NCI-H2196 (cell line): Measurements from ENCODE around the gene EPHB3.

Experiments
- DNase-seq: peaks from one replicate; lab custom pipeline; 2025; ENCODE audit not compliant: unreplicated experiment; lab: John Stamatoyannopoulos, UW

EPHB3 gene

DNA sequence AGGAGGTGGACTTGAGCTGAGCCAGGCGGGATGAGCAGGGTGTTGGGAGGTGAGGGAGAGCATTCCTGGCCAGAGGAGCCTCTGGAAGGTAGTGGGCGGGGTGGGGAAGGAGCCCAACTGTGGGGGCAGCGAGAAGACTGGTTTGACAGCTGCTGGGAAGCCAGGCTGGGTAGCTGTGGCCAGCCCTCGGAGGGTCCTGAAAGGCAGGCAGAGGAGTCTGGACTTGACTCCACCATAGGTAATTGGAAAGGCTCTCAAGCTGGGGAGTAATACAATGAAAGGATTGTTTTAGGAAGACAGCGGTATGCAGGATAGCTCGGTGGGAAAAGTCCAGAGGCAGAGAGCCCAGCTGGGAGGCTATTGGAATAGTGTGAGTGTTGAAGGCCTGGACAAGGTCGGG is 17.2 kb downstream of the EPHB3 start:
- DNase-seq = no peak

GRCh38 chr3:184579513-184579912 is 17.9 kb downstream of the EPHB3 start:
- DNase-seq = no peak

- no peak for DNase-seq
These were observed 18.8 kb downstream of the EPHB3 start for GRCh38 chr3:184580376-184580775.

DNA sequence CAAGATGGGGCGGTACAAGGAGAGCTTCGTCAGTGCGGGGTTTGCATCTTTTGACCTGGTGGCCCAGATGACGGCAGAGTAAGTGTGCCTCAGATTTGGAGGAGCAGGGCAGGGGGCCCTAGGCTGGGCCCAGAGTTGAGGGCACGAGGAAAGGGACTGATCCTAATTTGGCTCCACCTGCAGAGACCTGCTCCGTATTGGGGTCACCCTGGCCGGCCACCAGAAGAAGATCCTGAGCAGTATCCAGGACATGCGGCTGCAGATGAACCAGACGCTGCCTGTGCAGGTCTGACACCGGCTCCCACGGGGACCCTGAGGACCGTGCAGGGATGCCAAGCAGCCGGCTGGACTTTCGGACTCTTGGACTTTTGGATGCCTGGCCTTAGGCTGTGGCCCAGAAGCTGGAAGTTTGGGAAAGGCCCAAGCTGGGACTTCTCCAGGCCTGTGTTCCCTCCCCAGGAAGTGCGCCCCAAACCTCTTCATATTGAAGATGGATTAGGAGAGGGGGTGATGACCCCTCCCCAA is 19.8 kb downstream of the EPHB3 start:
- no peak for DNase-seq

DNA sequence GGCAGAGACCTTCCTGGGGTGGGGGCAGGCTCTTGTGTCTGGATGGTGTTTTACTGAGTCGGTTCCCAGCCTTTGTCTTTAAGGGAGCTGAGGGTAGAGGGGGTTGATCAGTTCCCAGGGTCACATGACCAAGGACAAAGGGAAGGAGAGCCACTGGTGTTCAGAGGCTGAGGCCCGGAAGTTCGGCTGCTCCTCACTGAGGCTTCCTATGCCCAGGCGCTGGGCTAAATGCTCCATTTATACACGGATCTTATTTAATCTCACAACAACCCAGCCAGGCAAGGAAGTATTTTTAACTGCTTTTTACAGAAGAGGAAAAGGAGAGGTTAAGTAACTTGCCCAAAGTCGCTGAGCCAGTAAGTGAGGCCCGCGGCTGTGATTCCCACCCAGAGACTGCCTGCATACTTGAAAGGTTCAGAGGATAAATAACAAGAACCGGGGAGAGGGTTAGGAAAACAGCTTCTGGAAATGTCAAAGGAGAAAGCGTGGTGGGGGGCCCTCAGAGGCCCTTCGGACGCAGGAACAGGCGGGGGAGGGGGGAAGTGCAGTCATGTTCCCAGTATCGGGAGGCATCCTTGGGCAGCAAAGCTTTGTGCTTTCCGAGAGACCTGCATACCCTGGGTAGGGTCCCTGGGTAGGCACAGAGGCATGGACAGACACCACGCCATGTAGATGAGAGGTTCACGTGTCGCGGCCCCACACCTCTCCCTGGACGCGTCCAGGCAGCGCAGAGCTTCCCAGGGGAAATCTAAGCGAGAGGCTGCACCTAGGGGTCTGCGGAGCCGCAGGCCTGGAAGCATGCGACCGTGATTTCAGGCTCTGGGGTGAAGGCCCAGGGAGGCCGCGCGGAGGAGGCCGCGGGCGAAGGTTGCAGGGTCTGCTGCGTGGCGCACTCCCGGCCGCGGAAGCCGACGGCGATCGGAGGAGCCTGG is 21.3 kb downstream of the EPHB3 start:
- no peak for DNase-seq

GRCh38 chr3:184583578-184584451 is 22.2 kb downstream of the EPHB3 start:
- DNase-seq = no peak

DNA sequence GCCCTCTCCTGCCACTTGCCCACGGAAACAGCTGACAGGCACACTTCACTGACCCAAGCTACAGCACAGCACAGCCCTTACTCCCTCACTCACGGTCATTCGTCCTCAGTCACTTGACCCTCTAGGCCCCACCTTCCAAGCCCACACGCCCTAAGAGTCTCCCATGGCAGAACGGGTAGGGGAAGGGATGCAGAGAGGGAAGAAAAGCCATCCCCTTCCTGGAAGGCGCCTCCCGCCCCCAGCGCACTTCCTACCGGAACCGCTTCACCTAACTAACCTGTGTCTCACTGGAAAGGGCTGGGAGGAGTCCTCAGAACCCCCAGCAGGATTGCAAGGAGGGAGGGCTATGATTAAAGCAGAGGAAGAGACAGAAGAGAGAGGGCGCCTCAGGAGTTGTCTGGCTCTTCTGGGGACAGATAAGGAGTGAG is 22.9 kb downstream of the EPHB3 start:
- DNase-seq = no peak

- no peak for DNase-seq
These were observed 24.0 kb downstream of the EPHB3 start for GRCh38 chr3:184585545-184585944.

- no peak for DNase-seq
These were observed 25.3 kb downstream of the EPHB3 start for GRCh38 chr3:184586851-184587250.

DNA sequence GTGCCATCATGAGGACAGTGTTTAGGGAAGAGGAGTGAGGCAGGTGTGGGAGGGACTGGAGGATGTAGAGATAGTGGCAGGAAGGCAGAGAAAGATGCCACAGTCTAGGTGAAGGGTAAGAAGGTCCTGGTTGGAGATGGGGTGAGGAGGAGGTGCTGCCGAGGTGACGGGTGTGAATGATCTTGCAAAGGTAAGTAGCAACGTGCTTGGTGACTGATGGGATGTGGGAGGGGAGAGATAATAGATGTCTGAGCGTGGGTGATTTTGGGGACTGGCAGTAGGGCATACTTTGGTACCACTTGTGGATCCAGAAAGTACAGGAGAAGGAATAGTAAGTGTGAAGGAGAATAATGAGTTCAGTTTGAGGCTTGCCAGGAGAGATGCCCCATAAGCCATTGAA is 27.2 kb downstream of the EPHB3 start:
- no peak for DNase-seq

DNA sequence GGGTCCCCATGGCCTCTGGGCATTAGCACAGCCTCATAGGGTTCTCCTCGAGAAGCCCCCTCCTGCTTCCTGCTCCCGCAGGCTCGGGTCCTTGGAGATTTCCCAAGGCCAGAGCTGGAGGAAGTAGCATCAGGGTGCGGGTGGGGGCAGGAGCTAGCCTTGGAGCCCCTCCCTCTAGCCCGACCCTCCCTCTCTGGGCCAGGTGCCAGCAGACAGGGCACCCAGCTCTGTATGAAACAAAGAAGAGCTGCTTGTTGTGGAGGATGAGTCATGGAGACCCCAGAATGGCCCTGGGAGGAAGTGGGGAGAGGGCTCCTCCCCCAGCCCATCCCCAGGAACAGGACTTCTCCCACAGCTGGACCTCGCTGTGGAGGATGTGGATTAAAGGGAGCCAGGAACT is 29.2 kb downstream of the EPHB3 start:
- DNase-seq = peak; percentile 55

DNA sequence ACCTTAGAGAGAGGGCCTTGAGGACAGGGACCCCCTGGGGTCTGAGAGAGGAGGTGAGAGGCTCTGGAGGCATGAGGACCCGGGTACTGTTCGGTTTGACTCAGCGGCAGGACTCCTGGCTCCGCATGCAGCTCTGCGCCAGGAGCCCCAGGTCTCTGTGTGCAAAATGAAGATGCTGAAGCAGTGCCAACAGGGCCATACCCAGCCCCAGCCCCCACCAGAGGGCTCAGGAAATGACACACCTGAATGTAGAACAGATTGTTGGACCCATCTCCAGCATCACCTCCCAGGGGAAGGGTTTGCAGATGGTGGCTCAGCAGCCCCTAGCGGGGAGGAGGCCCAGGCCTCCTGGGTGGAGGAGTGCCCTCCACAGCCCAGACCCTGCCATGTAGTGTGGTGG is 30.2 kb downstream of the EPHB3 start:
- no peak for DNase-seq

DNA sequence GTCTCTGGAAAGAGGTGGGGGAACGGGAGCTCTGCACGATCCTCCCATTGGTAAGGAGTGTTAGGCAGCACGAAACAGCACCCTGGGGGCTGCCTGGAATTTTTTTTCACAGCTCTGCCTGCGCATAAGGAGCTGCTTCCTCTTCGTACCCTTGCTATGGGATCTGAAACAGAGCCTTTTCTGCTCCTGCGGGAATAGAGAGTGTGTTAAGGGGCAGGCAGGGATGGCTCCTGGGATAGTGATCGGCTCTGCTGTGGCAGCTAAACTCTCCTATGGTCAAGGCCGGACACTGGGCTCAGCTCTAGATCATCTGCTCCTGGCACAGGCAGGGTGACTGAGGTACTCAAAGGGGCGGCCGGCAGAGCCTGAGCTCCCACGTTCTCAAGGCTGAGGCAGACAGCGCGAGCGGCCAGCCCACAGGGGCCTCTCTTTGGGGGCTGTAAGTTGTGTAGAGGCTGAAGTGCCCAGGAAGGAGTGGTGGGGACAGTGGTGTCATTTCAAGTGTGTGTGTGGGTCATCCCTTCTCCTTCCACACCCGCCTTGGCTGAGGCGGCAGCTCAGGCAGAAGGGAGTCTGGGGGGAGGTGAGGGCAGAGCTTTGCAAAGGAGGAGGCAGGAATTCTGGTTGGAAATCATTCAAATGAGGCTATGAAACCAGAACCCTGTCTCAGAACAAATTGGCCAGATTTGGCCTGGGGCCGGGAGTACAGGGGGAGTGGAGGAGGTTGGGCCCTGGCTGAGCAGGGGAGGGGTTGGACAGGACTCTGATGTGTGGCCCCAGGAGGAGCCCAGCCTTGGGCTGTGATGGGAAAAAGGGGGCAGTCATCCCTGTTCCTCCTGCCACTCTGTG is 31.0 kb downstream of the EPHB3 start:
- DNase-seq = peak; percentile 73

- DNase-seq = no peak
These were observed 31.8 kb downstream of the EPHB3 start for GRCh38 chr3:184593220-184593927.

GRCh38 chr3:184593928-184594303 is 32.3 kb downstream of the EPHB3 start:
- DNase-seq = no peak

DNA sequence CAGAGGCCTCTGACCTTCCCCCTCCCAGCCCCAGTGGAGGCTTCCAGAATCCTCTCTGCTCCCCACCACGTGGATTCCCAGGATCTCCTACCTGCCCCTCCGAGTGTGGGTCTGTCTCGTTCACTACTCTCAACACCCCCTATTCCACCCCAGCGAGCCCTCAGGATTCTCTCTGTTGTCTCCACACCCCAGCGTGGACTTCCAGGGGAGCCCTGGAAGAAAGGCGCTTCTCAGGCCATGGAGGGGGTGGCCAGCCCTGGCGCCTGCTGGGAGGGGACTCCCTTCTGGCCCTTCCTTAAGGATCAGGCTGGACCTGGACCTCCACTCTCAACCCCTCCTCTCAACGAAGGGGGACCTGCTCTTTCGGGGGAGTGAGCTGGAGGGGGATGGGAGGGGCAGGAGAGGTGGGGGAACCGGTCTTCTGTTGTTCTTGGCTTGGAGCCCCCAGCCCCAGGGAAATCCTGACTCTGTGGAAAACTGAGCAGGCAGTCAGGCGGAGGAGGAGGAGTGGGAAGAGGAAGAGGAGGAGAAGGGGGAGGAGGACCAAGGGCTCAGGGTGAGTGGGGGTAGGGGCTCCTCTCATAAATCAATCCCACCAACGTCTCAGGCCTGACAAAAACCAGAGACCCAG is 32.9 kb downstream of the EPHB3 start:
- no peak for DNase-seq

DNA sequence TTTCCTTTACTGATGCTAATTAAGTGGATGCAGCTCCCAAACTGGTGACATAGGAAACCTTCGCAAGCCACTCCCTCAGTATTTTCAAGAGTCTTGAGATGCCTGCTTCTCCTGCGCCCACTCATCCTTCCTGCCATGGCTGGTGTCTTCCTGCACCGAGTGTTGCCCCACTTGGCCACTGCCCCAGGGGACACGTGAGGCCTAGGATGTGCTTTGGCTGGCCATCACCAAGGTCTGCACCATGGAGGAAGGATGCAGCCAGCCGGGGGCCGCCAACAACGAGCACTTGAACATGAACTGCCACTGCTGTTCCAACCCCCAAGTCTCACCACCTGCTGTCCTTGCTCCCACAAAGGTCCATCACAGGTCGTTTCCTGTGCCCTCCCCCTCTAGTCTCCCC is 34.1 kb downstream of the EPHB3 start:
- no peak for DNase-seq

DNA sequence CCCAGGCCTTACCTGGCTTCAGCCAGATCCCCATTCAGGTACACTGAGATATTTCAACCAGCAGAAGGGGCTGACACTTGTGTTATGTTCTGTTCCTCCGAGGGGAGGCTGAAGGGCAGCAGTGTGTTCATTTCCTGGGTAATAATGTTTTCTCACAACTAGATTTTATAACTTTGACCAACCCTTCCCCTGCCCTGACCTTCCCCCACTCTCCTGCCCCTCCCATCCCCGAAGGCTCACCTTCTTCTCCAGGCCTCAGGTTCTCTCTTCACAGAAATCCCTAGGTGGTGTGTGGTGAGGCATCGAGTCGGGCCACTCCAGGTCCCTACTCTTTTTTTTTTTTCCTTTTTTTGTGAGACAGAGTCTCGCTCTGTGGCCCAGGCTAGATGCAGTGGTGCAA is 34.6 kb downstream of the EPHB3 start:
- no peak for DNase-seq

DNA sequence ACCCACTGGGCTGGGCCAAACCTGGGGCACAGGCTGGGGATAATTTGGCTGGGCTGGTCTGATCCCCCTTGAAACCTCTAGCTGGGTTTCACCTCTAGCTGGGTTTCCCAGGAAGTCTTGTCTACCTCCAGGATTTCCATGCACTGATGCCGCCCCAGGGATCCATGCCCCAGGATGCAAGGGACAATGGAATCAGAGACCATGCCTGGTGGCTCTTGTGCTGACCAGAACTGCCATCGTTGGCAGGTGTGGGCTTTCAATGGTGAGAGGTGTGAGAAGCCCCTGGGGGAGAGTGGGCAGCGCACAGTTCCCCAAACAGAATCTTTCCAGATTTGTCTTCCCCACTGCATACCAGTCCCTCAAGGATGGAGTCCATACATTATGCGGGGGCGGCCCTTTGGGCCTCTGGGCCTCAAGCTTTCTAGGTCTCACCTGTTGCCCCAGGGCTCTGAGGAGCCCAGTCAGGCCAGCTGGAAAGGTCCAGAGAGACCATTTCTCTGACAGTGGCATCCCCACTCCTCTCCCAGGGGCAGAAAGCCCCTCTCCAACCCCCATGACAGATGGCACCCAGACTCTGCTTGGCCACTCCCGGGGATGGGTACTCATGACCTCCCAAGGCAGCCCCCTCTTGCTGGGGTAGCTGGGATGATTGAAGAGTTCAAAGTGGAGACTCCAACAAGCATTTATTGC is 35.4 kb downstream of the EPHB3 start:
- DNase-seq = no peak
